ENCODE measurements around the gene SEMA4F.

DNA sequence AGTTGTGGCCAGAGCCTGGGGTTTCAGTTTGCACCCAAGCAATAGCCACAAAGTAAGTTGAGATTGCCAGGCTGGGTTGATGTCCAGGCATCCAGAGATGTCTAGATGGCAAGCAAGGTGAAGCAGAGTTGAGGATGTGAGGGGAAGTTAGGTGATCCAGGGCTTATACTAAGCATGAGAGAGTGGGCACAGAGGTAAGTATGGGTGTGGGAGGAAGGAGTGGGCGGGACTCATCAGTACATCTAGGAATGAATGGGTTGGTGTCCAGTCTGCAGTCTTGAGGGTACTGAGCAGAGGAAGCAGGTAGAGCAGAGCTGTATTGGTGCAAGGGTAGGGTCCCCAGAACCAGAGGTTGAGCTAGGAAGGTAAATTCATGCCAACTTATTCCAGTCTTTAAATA, 1.5 kb downstream of the SEMA4F start:
- TF ChIP-seq, protein P1, sequence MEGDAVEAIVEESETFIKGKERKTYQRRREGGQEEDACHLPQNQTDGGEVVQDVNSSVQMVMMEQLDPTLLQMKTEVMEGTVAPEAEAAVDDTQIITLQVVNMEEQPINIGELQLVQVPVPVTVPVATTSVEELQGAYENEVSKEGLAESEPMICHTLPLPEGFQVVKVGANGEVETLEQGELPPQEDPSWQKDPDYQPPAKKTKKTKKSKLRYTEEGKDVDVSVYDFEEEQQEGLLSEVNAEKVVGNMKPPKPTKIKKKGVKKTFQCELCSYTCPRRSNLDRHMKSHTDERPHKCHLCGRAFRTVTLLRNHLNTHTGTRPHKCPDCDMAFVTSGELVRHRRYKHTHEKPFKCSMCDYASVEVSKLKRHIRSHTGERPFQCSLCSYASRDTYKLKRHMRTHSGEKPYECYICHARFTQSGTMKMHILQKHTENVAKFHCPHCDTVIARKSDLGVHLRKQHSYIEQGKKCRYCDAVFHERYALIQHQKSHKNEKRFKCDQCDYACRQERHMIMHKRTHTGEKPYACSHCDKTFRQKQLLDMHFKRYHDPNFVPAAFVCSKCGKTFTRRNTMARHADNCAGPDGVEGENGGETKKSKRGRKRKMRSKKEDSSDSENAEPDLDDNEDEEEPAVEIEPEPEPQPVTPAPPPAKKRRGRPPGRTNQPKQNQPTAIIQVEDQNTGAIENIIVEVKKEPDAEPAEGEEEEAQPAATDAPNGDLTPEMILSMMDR (IDR thresholded peaks at IDR 0.05), result no peak
- no peak for TF ChIP-seq EP300 (IDR thresholded peaks at IDR 0.05)

All from gastroesophageal sphincter (tissue), 3 donors.